HEK293 (cell line): ENCODE data around the gene GRIK4.

Experiments
- CTCF ChIA-PET: fragments of 350-600 bp; formaldehyde crosslinking; extraction: SDS; loops from one replicate; lab custom pipeline; 2021; ENCODE audit warnings: antibody characterized with exemption; lab: Yijun Ruan, JAX
- POLR2A ChIA-PET: fragments of 300-600 bp; formaldehyde crosslinking; extraction: SDS; loops from one replicate; lab custom pipeline; 2020; ENCODE audit warnings: antibody characterized with exemption, inconsistent platforms; lab: Yijun Ruan, JAX
- H3K27ac ChIP-seq: fragments of 200-500 bp; sonication (Bioruptor generic); 2 replicates; pipeline ENCODE4 v1.5.1; 2014; ENCODE audit warnings: low read depth, low read length, control low read depth, inconsistent platforms; ENCODE audit errors: extremely low read depth
- H3K36me3 ChIP-seq, 2 experiments: fragments of 200-500 bp in 1 of 2; sonication (Bioruptor generic) in 1 of 2; 1 replicate in 1 of 2; 2 replicates in 1 of 2; pipeline ENCODE4 v1.5.1; 2014 to 2017; ENCODE audit warnings: inconsistent platforms in 2 of 2, low read length in 2 of 2; ENCODE audit not compliant: control insufficient read depth in 2 of 2, insufficient read depth in 1 of 2
- H3K4me1 ChIP-seq: fragments of 200-500 bp; sonication (Bioruptor generic); 2 replicates; pipeline ENCODE4 v1.5.1; 2014; ENCODE audit warnings: mild to moderate bottlenecking, low read length, inconsistent platforms; ENCODE audit not compliant: control insufficient read depth, insufficient read depth
- H3K4me3 ChIP-seq: 2 replicates; pipeline ENCODE4 v1.5.1; 2011; ENCODE audit warnings: low read depth, mild to moderate bottlenecking, control low read depth, low read length, moderate library complexity
- H3K9me3 ChIP-seq: fragments of 200-500 bp; sonication (Bioruptor generic); 2 replicates; pipeline ENCODE4 v1.5.1; 2014; ENCODE audit warnings: low read depth, low read length, inconsistent platforms; ENCODE audit not compliant: control insufficient read depth, insufficient read depth
- BCL11B ChIP-seq: fragments of 450-650 bp; formaldehyde crosslinking; IDR thresholded peaks from 2 replicates; pipeline ENCODE4 v1.5.1; 2016; ENCODE audit warnings: low read depth, missing biosample characterization, missing genetic modification characterization
- GFI1B ChIP-seq: fragments of 450-650 bp; formaldehyde crosslinking; IDR thresholded peaks from 2 replicates; pipeline ENCODE4 v1.5.1; 2016; ENCODE audit warnings: missing biosample characterization, missing genetic modification characterization
- KLF1 ChIP-seq: fragments of 450-650 bp; formaldehyde crosslinking; IDR thresholded peaks from 2 replicates; pipeline ENCODE4 v1.5.1; 2016; ENCODE audit warnings: missing biosample characterization, missing genetic modification characterization
- PRDM10 ChIP-seq: fragments of 450-650 bp; formaldehyde crosslinking; IDR thresholded peaks from 2 replicates; pipeline ENCODE4 v1.5.1; 2016; ENCODE audit warnings: missing biosample characterization, missing genetic modification characterization
- SETDB1 ChIP-seq: IDR thresholded peaks from one replicate; pipeline ENCODE4 v1.6.1; 2017; ENCODE audit warnings: mild to moderate bottlenecking, low read length, moderate library complexity, mixed read lengths; ENCODE audit not compliant: insufficient read length
- YY1 ChIP-seq: fragments of 450-650 bp; formaldehyde crosslinking; IDR thresholded peaks from 2 replicates; pipeline ENCODE4 v1.5.1; 2018; ENCODE audit warnings: missing biosample characterization, missing genetic modification characterization
- ZFHX2 ChIP-seq: fragments of 450-650 bp; formaldehyde crosslinking; conservative IDR thresholded peaks from 2 replicates; pipeline ENCODE4 v1.5.1; 2016; ENCODE audit warnings: missing biosample characterization, missing genetic modification characterization
- ZFP41 ChIP-seq: fragments of 450-650 bp; formaldehyde crosslinking; IDR thresholded peaks from 2 replicates; pipeline ENCODE4 v1.5.1; 2016; ENCODE audit warnings: missing biosample characterization, missing genetic modification characterization, borderline replicate concordance
- ZNF248 ChIP-seq: fragments of 450-650 bp; formaldehyde crosslinking; IDR thresholded peaks from 2 replicates; pipeline ENCODE4 v1.5.1; 2017; ENCODE audit warnings: missing biosample characterization, missing genetic modification characterization
- ZNF266 ChIP-seq: fragments of 450-650 bp; formaldehyde crosslinking; IDR thresholded peaks from 2 replicates; pipeline ENCODE4 v1.5.1; 2016; ENCODE audit warnings: missing biosample characterization, missing genetic modification characterization, low read depth
- ZNF324 ChIP-seq: fragments of 450-650 bp; formaldehyde crosslinking; IDR thresholded peaks from 2 replicates; pipeline ENCODE4 v1.5.1; 2016; ENCODE audit warnings: missing biosample characterization, missing genetic modification characterization
- ZNF350 ChIP-seq: fragments of 450-650 bp; formaldehyde crosslinking; IDR thresholded peaks from 2 replicates; pipeline ENCODE4 v1.5.0; 2017; ENCODE audit warnings: missing biosample characterization, mild to moderate bottlenecking, missing genetic modification characterization
- ZNF580 ChIP-seq: fragments of 450-650 bp; formaldehyde crosslinking; IDR thresholded peaks from 2 replicates; pipeline ENCODE4 v1.5.1; 2016; ENCODE audit warnings: missing biosample characterization, missing genetic modification characterization
- ZNF623 ChIP-seq: fragments of 450-650 bp; formaldehyde crosslinking; IDR thresholded peaks from 2 replicates; pipeline ENCODE4 v1.5.1; 2016; ENCODE audit warnings: missing biosample characterization, missing genetic modification characterization
- ZNF626 ChIP-seq: fragments of 450-650 bp; sonication (Bioruptor Pico); formaldehyde crosslinking; IDR thresholded peaks from 2 replicates; pipeline ENCODE4 v1.5.1; 2018; ENCODE audit warnings: missing biosample characterization, missing genetic modification characterization, inconsistent platforms
- ZNF707 ChIP-seq: fragments of 450-650 bp; formaldehyde crosslinking; IDR thresholded peaks from 2 replicates; pipeline ENCODE4 v1.5.1; 2016; ENCODE audit warnings: missing biosample characterization, missing genetic modification characterization
- ZNF76 ChIP-seq: fragments of 450-650 bp; formaldehyde crosslinking; IDR thresholded peaks from 2 replicates; pipeline ENCODE4; 2016; ENCODE audit warnings: low read depth, missing biosample characterization, missing genetic modification characterization, borderline replicate concordance
- ZSCAN16 ChIP-seq: fragments of 450-650 bp; formaldehyde crosslinking; IDR thresholded peaks from 2 replicates; pipeline ENCODE4 v1.5.1; 2016; ENCODE audit warnings: missing biosample characterization, missing genetic modification characterization
- TF ChIP-seq, protein P1 (sequence below): fragments of 450-650 bp; IDR thresholded peaks from 2 replicates; pipeline ENCODE4 v1.5.1; 2018; ENCODE audit warnings: missing biosample characterization, missing genetic modification characterization
- TF ChIP-seq, protein P2 (sequence below): fragments of 450-650 bp; formaldehyde crosslinking; IDR thresholded peaks from 2 replicates; pipeline ENCODE4 v1.5.1; 2017; ENCODE audit warnings: missing biosample characterization, mild to moderate bottlenecking, missing genetic modification characterization, moderate library complexity
- TF ChIP-seq, protein P3 (sequence below): fragments of 450-650 bp; formaldehyde crosslinking; IDR thresholded peaks from 2 replicates; pipeline ENCODE4 v1.5.1; 2017; ENCODE audit warnings: missing biosample characterization, missing genetic modification characterization

The GRIK4 gene

GRCh38 chr11:120768949-120769348 lies 257.4 kb downstream of the GRIK4 start (continued):
- no peak for TF ChIP-seq ZNF266 (tag by site-specific recombination)
- TF ChIP-seq ZNF324 (tag by site-specific recombination) = no peak
- no peak for TF ChIP-seq YY1
- TF ChIP-seq SETDB1 = no peak
- TF ChIP-seq KLF1 = no peak

- no peaks in the 10 kb centered on the region for H3K9me3 ChIP-seq
- ChIA-PET POLR2A (no interaction called here), CTCF (interaction anchor here (0.5 to 1.8 kb wide), 4 partner anchors 33 to 440 kb away, joined by 3 to 4 read pairs (median 3); no protein-coding TSS in a partner anchor)
- TF ChIP-seq ZNF626 (no peak), ZNF707 (no peak), ZNF350 (no peak), ZFP41 (tag by site-specific recombination) (no peak), PRDM10 (no peak), BCL11B (tag by site-specific recombination) (no peak), ZNF248 (tag by site-specific recombination) (no peak), ZSCAN16 (tag by site-specific recombination) (no peak), ZFHX2 (no peak), ZNF623 (no peak), ZNF76 (tag by site-specific recombination) (no peak), ZNF580 (no peak), GFI1B (tag by site-specific recombination) (no peak)
- TF ChIP-seq, protein P1, sequence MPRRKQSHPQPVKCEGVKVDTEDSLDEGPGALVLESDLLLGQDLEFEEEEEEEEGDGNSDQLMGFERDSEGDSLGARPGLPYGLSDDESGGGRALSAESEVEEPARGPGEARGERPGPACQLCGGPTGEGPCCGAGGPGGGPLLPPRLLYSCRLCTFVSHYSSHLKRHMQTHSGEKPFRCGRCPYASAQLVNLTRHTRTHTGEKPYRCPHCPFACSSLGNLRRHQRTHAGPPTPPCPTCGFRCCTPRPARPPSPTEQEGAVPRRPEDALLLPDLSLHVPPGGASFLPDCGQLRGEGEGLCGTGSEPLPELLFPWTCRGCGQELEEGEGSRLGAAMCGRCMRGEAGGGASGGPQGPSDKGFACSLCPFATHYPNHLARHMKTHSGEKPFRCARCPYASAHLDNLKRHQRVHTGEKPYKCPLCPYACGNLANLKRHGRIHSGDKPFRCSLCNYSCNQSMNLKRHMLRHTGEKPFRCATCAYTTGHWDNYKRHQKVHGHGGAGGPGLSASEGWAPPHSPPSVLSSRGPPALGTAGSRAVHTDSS = no peak
- TF ChIP-seq, protein P2, sequence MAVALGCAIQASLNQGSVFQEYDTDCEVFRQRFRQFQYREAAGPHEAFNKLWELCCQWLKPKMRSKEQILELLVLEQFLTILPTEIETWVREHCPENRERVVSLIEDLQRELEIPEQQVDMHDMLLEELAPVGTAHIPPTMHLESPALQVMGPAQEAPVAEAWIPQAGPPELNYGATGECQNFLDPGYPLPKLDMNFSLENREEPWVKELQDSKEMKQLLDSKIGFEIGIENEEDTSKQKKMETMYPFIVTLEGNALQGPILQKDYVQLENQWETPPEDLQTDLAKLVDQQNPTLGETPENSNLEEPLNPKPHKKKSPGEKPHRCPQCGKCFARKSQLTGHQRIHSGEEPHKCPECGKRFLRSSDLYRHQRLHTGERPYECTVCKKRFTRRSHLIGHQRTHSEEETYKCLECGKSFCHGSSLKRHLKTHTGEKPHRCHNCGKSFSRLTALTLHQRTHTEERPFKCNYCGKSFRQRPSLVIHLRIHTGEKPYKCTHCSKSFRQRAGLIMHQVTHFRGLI (tag by site-specific recombination) = no peak
- TF ChIP-seq, protein P3, sequence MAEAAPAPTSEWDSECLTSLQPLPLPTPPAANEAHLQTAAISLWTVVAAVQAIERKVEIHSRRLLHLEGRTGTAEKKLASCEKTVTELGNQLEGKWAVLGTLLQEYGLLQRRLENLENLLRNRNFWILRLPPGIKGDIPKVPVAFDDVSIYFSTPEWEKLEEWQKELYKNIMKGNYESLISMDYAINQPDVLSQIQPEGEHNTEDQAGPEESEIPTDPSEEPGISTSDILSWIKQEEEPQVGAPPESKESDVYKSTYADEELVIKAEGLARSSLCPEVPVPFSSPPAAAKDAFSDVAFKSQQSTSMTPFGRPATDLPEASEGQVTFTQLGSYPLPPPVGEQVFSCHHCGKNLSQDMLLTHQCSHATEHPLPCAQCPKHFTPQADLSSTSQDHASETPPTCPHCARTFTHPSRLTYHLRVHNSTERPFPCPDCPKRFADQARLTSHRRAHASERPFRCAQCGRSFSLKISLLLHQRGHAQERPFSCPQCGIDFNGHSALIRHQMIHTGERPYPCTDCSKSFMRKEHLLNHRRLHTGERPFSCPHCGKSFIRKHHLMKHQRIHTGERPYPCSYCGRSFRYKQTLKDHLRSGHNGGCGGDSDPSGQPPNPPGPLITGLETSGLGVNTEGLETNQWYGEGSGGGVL (tag by site-specific recombination) = no peak
- H3K4me1 ChIP-seq = no peaks in the 10 kb centered on the region
- H3K36me3 ChIP-seq = no peaks in the 10 kb centered on the region
- no peak overlapping the region for H3K4me3 ChIP-seq
- H3K27ac ChIP-seq = no peak overlapping the region
Measured at GRCh38 chr11:120769906-120770305, 258.4 kb downstream of the GRIK4 start.
